GM23338 (cell line): ENCODE results near the gene KCNF1.

Experiments
- TF ChIP-seq, protein P1 (sequence below), 2 experiments: fragments of 200-600 bp in 1 of 2; sonication (generic) in 1 of 2; conservative IDR thresholded peaks; 2 replicates each; pipeline versions ENCODE4 v1.5.1 to v1.6.1; 2016 to 2017; ENCODE audit warnings: antibody characterized with exemption in 2 of 2, low read depth in 2 of 2, mild to moderate bottlenecking in 2 of 2, moderate library complexity in 1 of 2
- TF ChIP-seq, protein P2 (sequence below): fragments of 250-450 bp; sonication (Bioruptor Pico); IDR thresholded peaks from 2 replicates; pipeline ENCODE4 v1.5.0; 2020; ENCODE audit warnings: mild to moderate bottlenecking, moderate library complexity

DNA sequence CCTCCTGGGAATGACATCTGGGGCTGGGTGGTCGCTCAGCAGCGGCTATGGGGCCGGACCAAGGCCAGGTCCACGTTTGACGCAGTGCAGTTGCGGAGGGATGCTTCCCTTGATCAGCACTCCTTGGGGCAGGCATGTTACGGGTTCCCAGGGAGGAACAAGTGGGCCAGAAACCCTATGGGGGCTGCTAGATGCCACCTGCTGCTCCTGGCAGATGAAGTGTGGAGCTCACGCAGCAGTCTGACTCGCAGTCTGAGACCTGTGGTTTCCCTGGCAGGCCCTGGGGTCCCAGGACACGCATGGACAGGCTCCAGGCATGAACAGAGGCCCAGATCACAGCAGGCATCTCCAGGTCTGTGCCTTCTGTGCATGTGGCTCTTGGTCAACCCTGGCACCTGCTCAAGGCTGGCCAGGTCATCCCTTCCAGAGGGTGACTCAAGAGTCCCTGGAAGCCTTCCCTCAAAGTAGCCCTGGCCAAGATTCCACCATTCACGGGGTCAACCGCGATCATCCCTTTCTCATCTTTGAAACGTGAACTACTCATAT, 20.0 kb downstream of the KCNF1 start:
- TF ChIP-seq, protein P1, sequence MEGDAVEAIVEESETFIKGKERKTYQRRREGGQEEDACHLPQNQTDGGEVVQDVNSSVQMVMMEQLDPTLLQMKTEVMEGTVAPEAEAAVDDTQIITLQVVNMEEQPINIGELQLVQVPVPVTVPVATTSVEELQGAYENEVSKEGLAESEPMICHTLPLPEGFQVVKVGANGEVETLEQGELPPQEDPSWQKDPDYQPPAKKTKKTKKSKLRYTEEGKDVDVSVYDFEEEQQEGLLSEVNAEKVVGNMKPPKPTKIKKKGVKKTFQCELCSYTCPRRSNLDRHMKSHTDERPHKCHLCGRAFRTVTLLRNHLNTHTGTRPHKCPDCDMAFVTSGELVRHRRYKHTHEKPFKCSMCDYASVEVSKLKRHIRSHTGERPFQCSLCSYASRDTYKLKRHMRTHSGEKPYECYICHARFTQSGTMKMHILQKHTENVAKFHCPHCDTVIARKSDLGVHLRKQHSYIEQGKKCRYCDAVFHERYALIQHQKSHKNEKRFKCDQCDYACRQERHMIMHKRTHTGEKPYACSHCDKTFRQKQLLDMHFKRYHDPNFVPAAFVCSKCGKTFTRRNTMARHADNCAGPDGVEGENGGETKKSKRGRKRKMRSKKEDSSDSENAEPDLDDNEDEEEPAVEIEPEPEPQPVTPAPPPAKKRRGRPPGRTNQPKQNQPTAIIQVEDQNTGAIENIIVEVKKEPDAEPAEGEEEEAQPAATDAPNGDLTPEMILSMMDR (conservative IDR thresholded peaks at IDR 0.05; ENCODE audit: low read depth in 2 of 2), result no peak
- TF ChIP-seq, protein P2, sequence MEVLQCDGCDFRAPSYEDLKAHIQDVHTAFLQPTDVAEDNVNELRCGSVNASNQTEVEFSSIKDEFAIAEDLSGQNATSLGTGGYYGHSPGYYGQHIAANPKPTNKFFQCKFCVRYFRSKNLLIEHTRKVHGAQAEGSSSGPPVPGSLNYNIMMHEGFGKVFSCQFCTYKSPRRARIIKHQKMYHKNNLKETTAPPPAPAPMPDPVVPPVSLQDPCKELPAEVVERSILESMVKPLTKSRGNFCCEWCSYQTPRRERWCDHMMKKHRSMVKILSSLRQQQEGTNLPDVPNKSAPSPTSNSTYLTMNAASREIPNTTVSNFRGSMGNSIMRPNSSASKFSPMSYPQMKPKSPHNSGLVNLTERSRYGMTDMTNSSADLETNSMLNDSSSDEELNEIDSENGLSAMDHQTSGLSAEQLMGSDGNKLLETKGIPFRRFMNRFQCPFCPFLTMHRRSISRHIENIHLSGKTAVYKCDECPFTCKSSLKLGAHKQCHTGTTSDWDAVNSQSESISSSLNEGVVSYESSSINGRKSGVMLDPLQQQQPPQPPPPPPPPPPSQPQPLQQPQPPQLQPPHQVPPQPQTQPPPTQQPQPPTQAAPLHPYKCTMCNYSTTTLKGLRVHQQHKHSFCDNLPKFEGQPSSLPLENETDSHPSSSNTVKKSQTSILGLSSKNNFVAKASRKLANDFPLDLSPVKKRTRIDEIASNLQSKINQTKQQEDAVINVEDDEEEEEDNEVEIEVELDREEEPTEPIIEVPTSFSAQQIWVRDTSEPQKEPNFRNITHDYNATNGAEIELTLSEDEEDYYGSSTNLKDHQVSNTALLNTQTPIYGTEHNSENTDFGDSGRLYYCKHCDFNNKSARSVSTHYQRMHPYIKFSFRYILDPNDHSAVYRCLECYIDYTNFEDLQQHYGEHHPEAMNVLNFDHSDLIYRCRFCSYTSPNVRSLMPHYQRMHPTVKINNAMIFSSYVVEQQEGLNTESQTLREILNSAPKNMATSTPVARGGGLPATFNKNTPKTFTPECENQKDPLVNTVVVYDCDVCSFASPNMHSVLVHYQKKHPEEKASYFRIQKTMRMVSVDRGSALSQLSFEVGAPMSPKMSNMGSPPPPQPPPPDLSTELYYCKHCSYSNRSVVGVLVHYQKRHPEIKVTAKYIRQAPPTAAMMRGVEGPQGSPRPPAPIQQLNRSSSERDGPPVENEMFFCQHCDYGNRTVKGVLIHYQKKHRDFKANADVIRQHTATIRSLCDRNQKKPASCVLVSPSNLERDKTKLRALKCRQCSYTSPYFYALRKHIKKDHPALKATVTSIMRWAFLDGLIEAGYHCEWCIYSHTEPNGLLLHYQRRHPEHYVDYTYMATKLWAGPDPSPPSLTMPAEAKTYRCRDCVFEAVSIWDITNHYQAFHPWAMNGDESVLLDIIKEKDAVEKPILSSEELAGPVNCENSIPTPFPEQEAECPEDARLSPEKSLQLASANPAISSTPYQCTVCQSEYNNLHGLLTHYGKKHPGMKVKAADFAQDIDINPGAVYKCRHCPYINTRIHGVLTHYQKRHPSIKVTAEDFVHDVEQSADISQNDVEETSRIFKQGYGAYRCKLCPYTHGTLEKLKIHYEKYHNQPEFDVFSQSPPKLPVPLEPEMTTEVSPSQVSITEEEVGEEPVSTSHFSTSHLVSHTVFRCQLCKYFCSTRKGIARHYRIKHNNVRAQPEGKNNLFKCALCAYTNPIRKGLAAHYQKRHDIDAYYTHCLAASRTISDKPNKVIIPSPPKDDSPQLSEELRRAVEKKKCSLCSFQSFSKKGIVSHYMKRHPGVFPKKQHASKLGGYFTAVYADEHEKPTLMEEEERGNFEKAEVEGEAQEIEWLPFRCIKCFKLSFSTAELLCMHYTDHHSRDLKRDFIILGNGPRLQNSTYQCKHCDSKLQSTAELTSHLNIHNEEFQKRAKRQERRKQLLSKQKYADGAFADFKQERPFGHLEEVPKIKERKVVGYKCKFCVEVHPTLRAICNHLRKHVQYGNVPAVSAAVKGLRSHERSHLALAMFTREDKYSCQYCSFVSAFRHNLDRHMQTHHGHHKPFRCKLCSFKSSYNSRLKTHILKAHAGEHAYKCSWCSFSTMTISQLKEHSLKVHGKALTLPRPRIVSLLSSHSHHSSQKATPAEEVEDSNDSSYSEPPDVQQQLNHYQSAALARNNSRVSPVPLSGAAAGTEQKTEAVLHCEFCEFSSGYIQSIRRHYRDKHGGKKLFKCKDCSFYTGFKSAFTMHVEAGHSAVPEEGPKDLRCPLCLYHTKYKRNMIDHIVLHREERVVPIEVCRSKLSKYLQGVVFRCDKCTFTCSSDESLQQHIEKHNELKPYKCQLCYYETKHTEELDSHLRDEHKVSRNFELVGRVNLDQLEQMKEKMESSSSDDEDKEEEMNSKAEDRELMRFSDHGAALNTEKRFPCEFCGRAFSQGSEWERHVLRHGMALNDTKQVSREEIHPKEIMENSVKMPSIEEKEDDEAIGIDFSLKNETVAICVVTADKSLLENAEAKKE (CRISPR knock-in tag), result no peak
